ENCODE measurements around the gene MED15. TPM values are rescaled to one million over a fixed set of nuclear protein-coding genes. Genes with fewer than 3 reads are reported as not detected.

Gene MED15
- total and polyA plus RNA-seq, 4 donors, result 23.5 to 119 (median 96.9) TPM

- Histone ChIP-seq H3K4me3 (ENCODE audit: low read length in 2 of 2) (no peak overlapping the region), H3K27ac (ENCODE audit: low read depth in 1 of 2, low read length in 2 of 2) (no peak overlapping the region), H3K4me1 (ENCODE audit: control insufficient read depth in 1 of 2, insufficient read depth in 2 of 2, low read length in 2 of 2) (no peaks in the 10 kb centered on the region), H3K36me3 (ENCODE audit: control insufficient read depth in 1 of 2, insufficient read depth in 2 of 2, low read length in 1 of 2) (peaks cover 0 to 10% of the 10 kb centered on the region in 2 donors), H3K27me3 (ENCODE audit: control insufficient read depth in 1 of 2, insufficient read depth in 2 of 2, low read length in 1 of 2) (no peaks in the 10 kb centered on the region), H3K9me3 (ENCODE audit: control insufficient read depth, low read length) (no peaks in the 10 kb centered on the region)
- 85 to 91% methylated on average over 11 of the region's 11 CpGs for WGBS, 2 donors
- ATAC-seq (ENCODE audit: low FRiP score) (no peak), DNase-seq (no peak)
- intact Hi-C loops (cut with DNase I), result loop anchor here in 1 of 2 donors (2.0 kb wide), 1 partner anchor 69 kb away; no protein-coding TSS in a partner anchor
These were observed 64.9 kb downstream of the MED15 start for GRCh38 chr22:20572132-20572802.

- no peaks in the 10 kb centered on the region for H3K27me3 ChIP-seq (ENCODE audit: control insufficient read depth in 1 of 2, insufficient read depth in 2 of 2, low read length in 1 of 2)
- H3K4me3 ChIP-seq (ENCODE audit: low read length in 2 of 2), result no peak overlapping the region
- WGBS, 2 donors, result 58 to 59% methylated on average over 8 of the region's 8 CpGs
- DNase-seq (no peak), ATAC-seq (ENCODE audit: low FRiP score) (no peak)
- no peaks in the 10 kb centered on the region for H3K4me1 ChIP-seq (ENCODE audit: control insufficient read depth in 1 of 2, insufficient read depth in 2 of 2, low read length in 2 of 2)
- no peak overlapping the region for H3K27ac ChIP-seq (ENCODE audit: low read depth in 1 of 2, low read length in 2 of 2)
- H3K9me3 ChIP-seq (ENCODE audit: control insufficient read depth, low read length), result no peaks in the 10 kb centered on the region
- H3K36me3 ChIP-seq (ENCODE audit: control insufficient read depth in 1 of 2, insufficient read depth in 2 of 2, low read length in 1 of 2), result peaks cover 0 to 9% of the 10 kb centered on the region in 2 donors
- intact Hi-C loops (cut with DNase I), result loop anchor here in 1 of 2 donors (2.0 kb wide), 1 partner anchor 67 kb away; no protein-coding TSS in a partner anchor
These were observed 65.9 kb downstream of the MED15 start for GRCh38 chr22:20573176-20573832.

- H3K36me3 ChIP-seq (ENCODE audit: control insufficient read depth in 1 of 2, insufficient read depth in 2 of 2, low read length in 1 of 2), result peaks cover 0 to 7% of the 10 kb centered on the region in 2 donors
- DNase-seq, result no peak
- intact Hi-C loops (cut with DNase I), result loop anchor here in 1 of 2 donors (2.0 kb wide), 1 partner anchor 67 kb away; no protein-coding TSS in a partner anchor
These were observed 66.6 kb downstream of the MED15 start for GRCh38 chr22:20573833-20574615.

GRCh38 chr22:20574920-20575353 lies 67.5 kb downstream of the MED15 start:
- 92 to 94% methylated on average over 18 of the region's 18 CpGs for WGBS, 2 donors
- ATAC-seq (ENCODE audit: low FRiP score), result no peak
- Histone ChIP-seq H3K27ac (ENCODE audit: low read depth in 1 of 2, low read length in 2 of 2) (no peak overlapping the region), H3K36me3 (ENCODE audit: control insufficient read depth in 1 of 2, insufficient read depth in 2 of 2, low read length in 1 of 2) (peaks cover 0 to 7% of the 10 kb centered on the region in 2 donors), H3K4me3 (ENCODE audit: low read length in 2 of 2) (no peak overlapping the region), H3K4me1 (ENCODE audit: control insufficient read depth in 1 of 2, insufficient read depth in 2 of 2, low read length in 2 of 2) (no peaks in the 10 kb centered on the region), H3K9me3 (ENCODE audit: control insufficient read depth, low read length) (no peaks in the 10 kb centered on the region), H3K27me3 (ENCODE audit: control insufficient read depth in 1 of 2, insufficient read depth in 2 of 2, low read length in 1 of 2) (no peaks in the 10 kb centered on the region)
- intact Hi-C loops (cut with DNase I), result no loop called here
- no peak for DNase-seq

More at GRCh38 chr22:20573833-20574615, 66.6 kb downstream of the MED15 start:
- 87 to 88% methylated on average over 29 of the region's 29 CpGs for WGBS, 2 donors
- Histone ChIP-seq H3K4me3 (ENCODE audit: low read length in 2 of 2) (no peak overlapping the region), H3K4me1 (ENCODE audit: control insufficient read depth in 1 of 2, insufficient read depth in 2 of 2, low read length in 2 of 2) (no peaks in the 10 kb centered on the region), H3K27me3 (ENCODE audit: control insufficient read depth in 1 of 2, insufficient read depth in 2 of 2, low read length in 1 of 2) (no peaks in the 10 kb centered on the region), H3K9me3 (ENCODE audit: control insufficient read depth, low read length) (no peaks in the 10 kb centered on the region), H3K27ac (ENCODE audit: low read depth in 1 of 2, low read length in 2 of 2) (no peak overlapping the region)
- no peak for ATAC-seq (ENCODE audit: low FRiP score)

- H3K27me3 ChIP-seq (ENCODE audit: control insufficient read depth in 1 of 2, insufficient read depth in 2 of 2, low read length in 1 of 2), result no peaks in the 10 kb centered on the region
- H3K4me3 ChIP-seq (ENCODE audit: low read length in 2 of 2), result no peak overlapping the region
- no peaks in the 10 kb centered on the region for H3K4me1 ChIP-seq (ENCODE audit: control insufficient read depth in 1 of 2, insufficient read depth in 2 of 2, low read length in 2 of 2)
- ATAC-seq (ENCODE audit: low FRiP score) (no peak), DNase-seq (no peak)
- no peak overlapping the region for H3K27ac ChIP-seq (ENCODE audit: low read depth in 1 of 2, low read length in 2 of 2)
- H3K9me3 ChIP-seq (ENCODE audit: control insufficient read depth, low read length), result no peaks in the 10 kb centered on the region
- intact Hi-C loops (cut with DNase I), result no loop called here
- 78 to 83% methylated on average over 6 of the region's 6 CpGs for WGBS, 2 donors
- peaks cover 0 to 7% of the 10 kb centered on the region in 2 donors for H3K36me3 ChIP-seq (ENCODE audit: control insufficient read depth in 1 of 2, insufficient read depth in 2 of 2, low read length in 1 of 2)
These were observed 68.5 kb downstream of the MED15 start for GRCh38 chr22:20575724-20576444.

- intact Hi-C loops (cut with DNase I), result no loop called here
- Histone ChIP-seq H3K27ac (ENCODE audit: low read depth in 1 of 2, low read length in 2 of 2) (no peak overlapping the region), H3K4me1 (ENCODE audit: control insufficient read depth in 1 of 2, insufficient read depth in 2 of 2, low read length in 2 of 2) (no peaks in the 10 kb centered on the region), H3K9me3 (ENCODE audit: control insufficient read depth, low read length) (no peaks in the 10 kb centered on the region), H3K4me3 (ENCODE audit: low read length in 2 of 2) (no peak overlapping the region), H3K36me3 (ENCODE audit: control insufficient read depth in 1 of 2, insufficient read depth in 2 of 2, low read length in 1 of 2) (peaks cover 0 to 5% of the 10 kb centered on the region in 2 donors), H3K27me3 (ENCODE audit: control insufficient read depth in 1 of 2, insufficient read depth in 2 of 2, low read length in 1 of 2) (no peaks in the 10 kb centered on the region)
- WGBS, 2 donors, result 58 to 70% methylated on average over 3 of the region's 3 CpGs
- no peak for ATAC-seq (ENCODE audit: low FRiP score)
- peak in 1 of 2 donors; percentile 71 for DNase-seq
These were observed 69.0 kb downstream of the MED15 start for GRCh38 chr22:20576445-20576816.

GRCh38 chr22:20577045-20577444 lies 69.6 kb downstream of the MED15 start:
- ATAC-seq (ENCODE audit: low FRiP score) (no peak), DNase-seq (no peak)
- Histone ChIP-seq H3K27ac (ENCODE audit: low read depth in 1 of 2, low read length in 2 of 2) (no peak overlapping the region), H3K9me3 (ENCODE audit: control insufficient read depth, low read length) (no peaks in the 10 kb centered on the region), H3K27me3 (ENCODE audit: control insufficient read depth in 1 of 2, insufficient read depth in 2 of 2, low read length in 1 of 2) (no peaks in the 10 kb centered on the region), H3K4me3 (ENCODE audit: low read length in 2 of 2) (no peak overlapping the region), H3K4me1 (ENCODE audit: control insufficient read depth in 1 of 2, insufficient read depth in 2 of 2, low read length in 2 of 2) (no peaks in the 10 kb centered on the region), H3K36me3 (ENCODE audit: control insufficient read depth in 1 of 2, insufficient read depth in 2 of 2, low read length in 1 of 2) (peaks cover 0 to 3% of the 10 kb centered on the region in 2 donors)
- intact Hi-C loops (cut with DNase I), result no loop called here
- WGBS, 2 donors, result 74 to 79% methylated on average over 1 of the region's 1 CpG

GRCh38 chr22:20577549-20577975 lies 70.2 kb downstream of the MED15 start:
- DNase-seq, result no peak
- 90 to 91% methylated on average over 8 of the region's 8 CpGs for WGBS, 2 donors
- Histone ChIP-seq H3K9me3 (ENCODE audit: control insufficient read depth, low read length) (no peaks in the 10 kb centered on the region), H3K27ac (ENCODE audit: low read depth in 1 of 2, low read length in 2 of 2) (no peak overlapping the region), H3K4me3 (ENCODE audit: low read length in 2 of 2) (no peak overlapping the region), H3K27me3 (ENCODE audit: control insufficient read depth in 1 of 2, insufficient read depth in 2 of 2, low read length in 1 of 2) (no peaks in the 10 kb centered on the region), H3K36me3 (ENCODE audit: control insufficient read depth in 1 of 2, insufficient read depth in 2 of 2, low read length in 1 of 2) (peaks cover 0 to 1% of the 10 kb centered on the region in 2 donors), H3K4me1 (ENCODE audit: control insufficient read depth in 1 of 2, insufficient read depth in 2 of 2, low read length in 2 of 2) (no peaks in the 10 kb centered on the region)
- ATAC-seq (ENCODE audit: low FRiP score), result no peak
- intact Hi-C loops (cut with DNase I), result no loop called here

All from aorta (tissue), 5 donors.